ENCODE results near the gene NATD1.

The NATD1 gene

GRCh38 chr17:21252796-21253645, at the start of gene NATD1:
NATD1 (minus strand) TSS chr17:21253410; CDS start chr17:21253264, 146 bp downstream.
- peak; percentile 34 to 63 for DNase-seq

DNA sequence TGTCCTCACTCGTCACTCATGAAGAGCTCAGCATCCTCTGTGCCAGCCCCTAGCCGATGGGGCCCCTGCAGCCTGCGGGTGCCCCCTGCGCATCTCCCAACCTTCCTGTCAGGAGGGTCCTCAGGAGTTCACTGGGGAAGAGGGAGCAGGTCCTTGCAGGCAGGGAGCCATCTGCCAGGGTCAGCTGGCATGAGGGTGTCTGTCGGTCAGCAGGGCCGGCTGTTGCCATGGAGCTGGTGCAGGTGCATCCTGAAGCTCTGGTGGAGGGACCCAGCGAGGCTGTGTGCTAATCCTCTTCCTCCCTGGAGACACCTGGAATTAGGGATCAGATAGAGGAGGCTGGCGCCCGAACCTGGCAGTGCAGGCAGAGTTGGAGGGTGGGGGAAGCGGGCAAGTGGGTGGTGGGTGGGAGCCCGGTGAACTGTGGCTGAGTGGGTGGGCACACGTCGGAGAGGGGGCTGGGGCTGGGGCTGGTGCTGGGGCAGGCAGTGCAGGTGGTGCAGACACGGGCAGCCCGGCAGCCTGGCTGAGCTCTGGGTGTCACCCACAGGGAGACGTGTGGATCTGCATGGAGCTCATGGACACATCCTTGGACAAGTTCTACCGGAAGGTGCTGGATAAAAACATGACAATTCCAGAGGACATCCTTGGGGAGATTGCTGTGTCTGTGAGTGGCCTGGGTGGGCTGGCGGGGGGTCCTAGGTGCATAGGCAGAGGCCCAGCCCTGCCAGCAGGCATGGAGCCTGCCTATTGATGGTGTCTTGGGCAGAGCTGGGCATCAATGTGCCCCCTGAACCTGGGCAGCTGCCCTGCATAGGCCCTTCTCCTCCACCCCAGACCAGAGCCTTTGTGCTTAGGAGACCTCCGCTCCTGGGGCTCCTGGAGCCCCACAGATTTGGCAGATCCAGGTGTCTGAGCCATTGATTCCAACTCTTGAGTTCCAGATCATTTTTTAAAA, 48.7 kb upstream of the NATD1 start:
- no peak for DNase-seq

DNA sequence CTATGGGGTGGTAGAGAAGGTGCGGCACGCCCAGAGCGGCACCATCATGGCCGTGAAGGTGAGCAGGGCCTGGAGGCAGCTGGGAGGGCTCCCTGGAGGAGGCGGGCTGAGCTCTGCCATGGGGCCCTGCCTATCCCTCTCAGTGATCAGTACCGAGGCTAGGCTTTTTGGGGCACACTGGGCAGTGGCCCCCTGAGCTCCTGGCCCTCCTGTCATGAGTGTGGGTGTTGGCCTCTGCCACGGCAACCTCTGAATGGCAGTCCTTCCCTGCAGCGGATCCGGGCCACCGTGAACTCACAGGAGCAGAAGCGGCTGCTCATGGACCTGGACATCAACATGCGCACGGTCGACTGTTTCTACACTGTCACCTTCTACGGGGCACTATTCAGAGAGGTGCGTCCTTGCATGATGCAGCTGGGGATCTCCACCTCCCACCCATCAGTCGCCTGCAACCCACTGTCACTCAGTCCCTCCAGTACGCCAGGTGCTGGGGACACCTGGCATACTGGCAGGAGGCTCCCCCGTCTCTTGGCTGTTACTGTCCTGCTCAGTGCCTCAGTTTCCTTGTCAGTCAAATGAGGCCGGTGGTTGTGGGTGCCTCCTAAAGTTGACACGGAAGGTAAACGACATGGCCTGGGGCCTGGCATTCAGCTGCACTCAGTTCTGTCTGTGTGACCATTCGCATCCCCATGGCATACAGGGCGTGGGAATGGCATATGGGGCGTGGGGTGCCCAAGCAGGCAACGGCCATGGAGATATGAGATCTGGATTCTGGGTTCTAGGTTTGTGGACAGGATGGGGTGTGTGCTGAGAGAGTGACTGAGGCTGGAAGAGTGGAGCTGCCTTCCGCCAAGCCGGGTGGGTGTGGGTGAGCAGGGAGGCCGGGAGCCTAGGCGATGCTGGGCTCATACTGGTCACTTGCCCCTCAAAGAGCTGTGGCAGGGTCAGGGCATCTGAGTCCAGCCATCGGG, 47.7 kb upstream of the NATD1 start:
- no peak for DNase-seq

DNA sequence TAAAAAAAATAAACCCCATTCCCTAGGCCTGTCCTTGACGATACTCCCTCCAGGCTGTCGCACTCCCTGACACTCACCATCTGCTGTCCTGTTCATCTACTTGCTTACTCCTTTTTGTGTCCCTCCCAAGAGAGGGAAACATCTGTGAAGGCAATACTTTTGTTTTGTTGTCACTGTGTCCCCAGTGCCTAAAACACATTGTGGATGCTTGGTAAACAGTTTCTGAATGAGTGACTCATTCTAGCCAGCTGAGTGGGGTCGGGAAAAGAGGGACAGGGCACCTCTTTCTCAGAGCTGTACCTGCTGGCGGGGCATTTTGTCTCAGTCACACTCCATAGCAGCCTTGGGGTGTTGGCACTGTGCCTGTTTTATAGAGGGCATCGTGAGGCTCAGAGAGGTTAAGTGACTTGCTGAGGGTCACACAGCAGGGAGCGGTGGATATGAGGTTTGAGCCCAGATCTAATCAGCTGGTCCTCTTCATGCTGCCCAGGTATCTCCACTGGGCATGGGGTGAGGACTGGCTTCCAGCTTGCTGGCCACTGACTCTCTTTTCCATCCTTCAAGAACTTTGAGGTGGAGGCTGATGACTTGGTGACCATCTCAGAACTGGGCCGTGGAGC, 46.9 kb upstream of the NATD1 start:
- DNase-seq, result no peak

- no peak for DNase-seq
These were observed 45.8 kb upstream of the NATD1 start for GRCh38 chr17:21298983-21299519.

DNA sequence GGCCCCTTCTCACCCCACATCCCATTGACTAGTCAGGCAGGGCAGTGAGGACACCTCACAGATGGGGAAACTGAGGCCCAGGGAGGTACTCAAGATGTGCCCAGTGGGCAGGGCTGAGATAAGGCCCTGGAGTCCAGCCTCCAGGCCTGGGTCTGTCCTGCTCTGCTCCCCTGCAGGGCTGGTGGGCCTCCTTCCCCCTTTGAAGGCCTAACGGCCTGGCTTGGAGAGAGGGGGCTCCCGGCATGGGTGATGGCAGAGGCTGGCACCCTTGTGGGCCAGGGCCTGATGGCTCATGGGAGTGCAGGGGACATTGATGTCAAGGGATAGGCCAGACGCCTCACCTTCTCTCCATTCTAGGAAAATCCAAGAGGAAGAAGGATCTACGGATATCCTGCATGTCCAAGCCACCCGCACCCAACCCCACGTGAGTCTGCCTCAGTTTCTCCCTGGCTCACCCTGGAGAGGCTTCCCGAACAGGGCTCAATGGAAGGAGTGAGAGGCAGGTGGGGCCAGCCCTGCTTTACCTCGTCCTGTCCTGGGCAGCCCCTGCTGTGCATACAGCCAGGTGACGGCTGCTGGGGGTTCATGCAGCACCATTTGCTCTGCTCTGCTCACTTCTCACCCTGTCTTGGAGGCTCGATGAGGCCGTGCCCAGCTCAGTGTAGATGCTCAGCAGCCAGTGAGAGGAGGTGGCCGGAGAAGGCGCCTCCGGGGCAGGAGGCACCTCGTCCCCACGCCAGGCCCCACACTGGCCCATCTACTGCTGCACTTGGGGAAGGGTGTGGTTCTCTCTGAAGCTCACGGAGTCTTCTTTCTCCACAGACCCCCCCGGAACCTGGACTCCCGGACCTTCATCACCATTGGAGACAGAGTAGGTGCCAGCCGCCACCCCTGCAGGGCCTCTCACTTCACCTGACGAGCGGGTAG, 45.1 kb upstream of the NATD1 start:
- DNase-seq, result no peak

- DNase-seq, result no peak
These were observed 44.4 kb upstream of the NATD1 start for GRCh38 chr17:21297597-21297996.

GRCh38 chr17:21297026-21297520, 43.9 kb upstream of the NATD1 start:
- no peak for DNase-seq

- DNase-seq, result no peak
These were observed 43.2 kb upstream of the NATD1 start for GRCh38 chr17:21296097-21297025.

DNA sequence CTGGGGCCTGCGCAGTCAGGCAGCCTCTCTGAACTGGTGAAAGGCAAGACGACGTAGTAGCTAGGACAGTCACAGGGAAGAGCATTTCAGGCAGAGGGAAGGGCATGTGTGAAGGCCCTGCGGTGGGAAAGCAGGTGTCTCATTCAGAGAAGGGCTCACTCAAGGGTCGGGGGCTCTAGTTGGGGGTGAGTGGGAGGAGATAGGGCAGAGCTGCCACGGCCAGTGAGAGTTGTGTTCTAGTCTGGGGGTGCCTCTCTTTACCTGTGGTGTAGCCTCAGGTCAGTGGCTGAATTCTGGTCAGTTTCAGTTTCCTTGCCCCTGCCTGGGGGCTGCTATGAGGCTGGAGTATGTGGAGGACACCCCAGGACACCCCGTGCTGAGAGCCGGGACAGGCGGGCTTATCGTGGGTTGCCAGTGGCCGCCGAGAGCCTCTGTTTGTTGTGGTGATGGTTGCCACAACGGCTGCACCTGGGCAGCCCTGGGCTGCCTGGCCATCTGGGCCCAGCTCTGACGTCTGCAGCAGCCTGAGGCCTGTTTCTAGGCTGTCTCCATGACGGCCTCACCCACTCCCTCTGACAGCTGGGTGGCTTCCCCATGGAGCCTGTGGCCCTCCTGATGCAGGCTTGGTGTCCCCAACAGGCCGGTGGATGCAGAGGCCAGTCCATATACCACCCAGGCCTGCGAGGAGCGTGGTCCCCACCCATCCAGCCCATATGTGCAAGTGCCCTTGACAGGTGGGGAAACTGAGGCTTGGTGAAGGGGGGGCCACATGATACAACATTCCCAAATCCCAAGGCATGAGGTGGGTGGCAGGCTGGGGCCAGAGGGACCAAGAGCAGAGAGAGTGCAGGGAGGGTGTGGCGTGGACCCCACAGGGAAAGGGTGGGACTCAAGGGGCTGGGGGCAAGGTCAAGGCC, 42.1 kb upstream of the NATD1 start:
- DNase-seq, result no peak

GRCh38 chr17:21294321-21295035, 41.3 kb upstream of the NATD1 start:
- DNase-seq, result no peak

GRCh38 chr17:21293831-21294210, 40.6 kb upstream of the NATD1 start:
- DNase-seq, result no peak

GRCh38 chr17:21292867-21293830, 39.9 kb upstream of the NATD1 start:
- DNase-seq, result no peak

GRCh38 chr17:21291862-21292261, 38.7 kb upstream of the NATD1 start:
- no peak for DNase-seq

DNA sequence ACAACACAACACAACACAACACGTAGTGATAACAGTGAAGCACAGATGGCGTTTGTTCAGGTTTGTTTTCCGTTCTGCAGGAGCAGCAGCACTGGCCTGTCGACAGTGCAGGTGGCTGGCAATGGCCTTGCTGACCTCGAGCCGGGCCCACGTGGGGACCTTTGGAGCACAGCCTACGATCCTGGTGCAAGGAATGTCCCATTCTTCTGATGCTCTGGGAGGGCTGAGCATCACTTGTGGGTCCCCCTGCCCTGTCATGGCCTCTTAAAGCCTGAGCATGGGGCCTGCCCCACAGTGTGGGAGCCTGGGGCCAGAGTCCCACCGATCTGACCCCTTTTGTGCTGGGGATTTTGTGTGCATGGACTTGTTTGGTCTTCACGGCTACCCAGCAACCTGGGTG, 38.1 kb upstream of the NATD1 start:
- no peak for DNase-seq

GRCh38 chr17:21289902-21290571, 36.8 kb upstream of the NATD1 start:
- no peak for DNase-seq
